HG02623 (cell line): ENCODE measurements around the gene RNF43.

Experiments
- ATAC-seq: cut with Tn5 transposase; IDR thresholded peaks from one replicate; pipeline ENCODE4 v1.9.1; 2021; ENCODE audit warnings: moderate library complexity; ENCODE audit not compliant: unreplicated experiment

Gene RNF43

DNA sequence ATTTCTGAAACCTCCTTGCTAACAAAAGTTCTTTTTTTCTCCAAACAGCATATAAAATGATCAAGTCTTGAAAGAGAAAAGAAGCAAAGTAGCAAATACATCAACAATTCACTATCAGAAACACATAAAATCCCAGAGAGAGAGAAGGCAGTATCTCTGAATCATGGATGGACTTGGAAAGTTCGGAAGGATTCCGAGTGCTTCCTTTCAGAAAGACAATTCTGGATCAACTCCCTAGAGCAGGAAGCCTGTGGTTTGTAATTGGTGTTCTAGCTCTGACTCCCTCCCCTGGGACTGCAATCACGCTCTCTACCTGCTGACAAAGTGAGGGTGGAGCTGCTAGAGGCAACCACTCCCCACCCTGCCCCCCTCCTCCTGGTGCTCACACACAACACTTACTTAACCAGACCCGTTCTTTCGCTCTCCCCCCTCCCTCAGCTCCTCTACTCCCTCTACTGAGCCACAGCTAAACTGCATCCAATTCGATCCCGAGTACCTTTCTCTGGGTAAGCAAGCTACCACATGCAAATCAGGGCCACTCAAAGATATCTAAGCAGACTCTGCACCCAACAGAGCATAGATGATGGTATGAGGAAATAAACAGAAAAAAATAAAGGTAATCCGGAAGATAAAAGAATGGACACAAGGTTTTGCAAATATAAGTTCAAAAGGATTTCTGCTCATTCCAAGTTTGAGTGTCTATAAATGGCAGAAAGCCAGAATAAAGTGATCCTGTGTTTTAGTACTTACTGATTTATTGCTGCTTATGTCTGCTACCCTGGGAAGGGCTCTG lies at the start of gene RNF43:
RNF43 (minus strand) TSS at position 235 of the 793 bp plus-strand sequence. CDS start 1,957 bp downstream, outside the sequence.
- ATAC-seq: peak; percentile 96

DNA sequence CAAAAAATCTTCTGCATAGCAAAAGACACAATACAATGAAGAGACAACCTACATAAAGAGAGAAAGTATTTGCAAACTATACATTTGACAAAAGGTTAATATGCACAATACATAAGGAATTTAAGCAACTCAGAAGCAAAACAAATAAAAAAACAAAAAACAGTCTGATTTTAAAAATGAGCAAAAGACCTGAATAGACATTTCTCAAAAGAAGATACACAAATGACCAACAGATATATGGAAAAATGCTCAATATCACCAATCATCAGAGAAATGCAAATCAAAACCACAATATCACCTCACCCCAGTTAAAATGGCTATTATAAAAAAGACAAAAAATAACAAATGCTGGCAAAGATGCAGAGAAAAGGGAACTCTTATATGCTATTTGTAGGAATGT lies 38.2 kb upstream of the RNF43 start:
- ATAC-seq: no peak

DNA sequence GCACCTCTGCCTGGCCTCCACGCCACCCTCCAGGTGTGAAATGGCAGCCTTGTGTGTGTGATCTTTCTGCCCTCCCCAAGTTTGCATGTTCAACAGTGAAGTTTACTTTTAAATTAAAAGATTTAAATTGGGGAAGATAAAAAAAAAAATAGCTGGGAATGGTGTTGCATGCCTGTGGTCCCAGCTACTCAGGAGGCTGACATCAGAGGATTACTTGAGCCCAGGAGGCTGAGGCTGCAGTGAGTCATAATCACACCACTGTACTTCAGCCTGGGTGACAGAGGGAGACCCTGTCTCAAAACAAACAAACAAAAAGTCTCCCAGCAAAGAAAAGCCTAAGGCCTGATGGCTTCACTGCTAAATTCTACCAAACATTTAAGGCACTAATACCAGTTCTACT lies 35.4 kb upstream of the RNF43 start:
- no peak for ATAC-seq

DNA sequence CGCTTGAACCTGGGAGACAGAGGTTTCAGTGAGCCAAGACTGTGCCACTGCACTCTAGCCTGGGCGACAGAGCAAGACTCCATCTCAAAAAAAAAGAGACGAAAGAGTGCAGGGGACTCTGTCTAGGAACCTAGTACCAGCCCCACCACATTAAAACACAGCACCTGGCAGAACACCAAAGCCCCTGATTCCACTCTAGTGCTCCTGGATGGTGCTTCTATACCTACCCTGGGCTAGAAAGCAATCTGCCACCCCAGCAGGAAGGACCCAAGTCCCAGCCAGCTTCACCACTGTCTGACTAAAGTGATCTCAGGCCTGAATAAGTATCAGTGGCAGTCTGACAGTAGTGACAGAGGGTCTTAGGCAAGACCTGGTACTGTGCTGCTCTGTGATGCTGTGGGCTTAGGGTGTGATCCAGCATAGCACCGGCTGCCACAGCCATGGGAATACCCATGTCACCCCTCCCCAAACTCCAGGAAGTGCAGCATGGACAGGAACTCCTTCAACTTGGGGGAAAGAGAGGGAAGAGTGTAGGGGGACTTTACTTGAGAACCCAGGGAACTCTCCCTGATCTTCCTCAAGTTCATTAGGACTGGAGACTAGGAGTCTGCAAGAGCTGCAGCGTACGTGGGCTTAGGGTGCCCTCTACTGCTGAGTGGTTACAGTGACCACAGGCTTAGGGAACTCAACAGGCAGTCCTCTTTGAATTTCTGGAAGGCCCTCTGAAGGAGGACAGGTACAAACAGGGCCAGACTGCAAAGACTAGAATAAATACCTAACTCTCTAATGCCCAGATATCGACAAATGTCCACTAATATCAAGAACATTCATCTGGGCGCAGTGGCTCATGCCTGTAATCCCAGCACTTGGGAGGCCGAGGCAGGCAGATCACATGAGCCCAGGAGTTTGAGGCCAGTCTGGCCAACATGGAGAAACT lies 30.0 kb upstream of the RNF43 start:
- ATAC-seq: no peak

DNA sequence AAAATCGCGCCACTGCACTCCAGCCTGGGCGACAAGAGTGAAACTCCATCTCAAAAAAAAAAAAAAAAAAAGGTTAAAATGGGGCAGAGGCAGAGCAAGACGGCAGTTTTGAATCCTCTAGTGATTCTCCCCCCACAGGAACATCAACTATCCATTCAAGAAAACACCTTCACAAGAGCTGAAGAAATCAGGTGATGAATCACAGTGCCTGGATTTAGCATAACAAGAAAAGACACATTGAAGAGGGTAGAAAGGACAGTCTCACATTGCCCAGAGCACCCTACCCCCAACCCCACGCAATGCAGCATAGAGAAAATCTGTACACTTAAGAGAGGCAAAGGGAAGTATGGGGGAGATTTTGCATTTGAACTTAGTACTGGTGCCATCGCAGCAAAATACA lies 28.8 kb upstream of the RNF43 start:
- no peak for ATAC-seq

DNA sequence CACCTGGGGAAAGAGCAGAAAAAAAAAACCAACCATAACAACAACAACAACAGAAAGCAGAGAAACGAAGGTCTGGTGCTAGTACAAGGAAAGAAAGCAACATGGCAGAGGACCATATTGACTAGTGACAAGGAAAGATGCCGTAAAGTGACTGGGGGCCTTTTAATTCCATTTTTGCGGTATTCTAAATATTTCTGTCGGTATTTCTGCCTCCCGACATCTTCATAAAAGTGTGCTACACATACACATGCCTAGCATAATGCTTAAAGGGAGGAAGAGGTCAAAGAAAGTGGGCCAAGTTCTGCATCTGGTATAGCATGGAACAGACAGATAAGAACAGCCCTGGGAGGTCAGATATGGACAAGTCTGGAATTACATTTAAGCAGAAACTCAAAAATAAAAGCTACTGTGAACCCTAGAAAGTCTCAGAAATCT lies 19.5 kb upstream of the RNF43 start:
- ATAC-seq: no peak

DNA sequence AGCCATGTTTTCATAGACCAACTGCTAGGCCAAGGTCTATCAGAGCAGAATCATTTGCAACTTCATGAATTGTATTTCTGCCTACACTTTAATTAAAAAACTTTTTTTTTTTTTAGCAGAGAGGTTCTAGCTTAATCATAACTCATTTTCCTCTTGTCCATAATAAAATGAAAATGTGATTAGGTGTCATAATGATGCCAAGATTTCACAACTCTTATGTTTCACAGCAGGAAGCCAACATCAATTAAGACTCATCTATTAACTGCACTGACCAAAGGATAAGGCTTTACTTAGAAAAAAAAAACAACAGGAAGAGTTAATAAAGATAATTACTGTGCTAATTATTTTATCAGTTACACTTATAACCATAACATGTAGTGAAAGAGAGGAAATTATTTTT lies 18.9 kb upstream of the RNF43 start:
- no peak for ATAC-seq

DNA sequence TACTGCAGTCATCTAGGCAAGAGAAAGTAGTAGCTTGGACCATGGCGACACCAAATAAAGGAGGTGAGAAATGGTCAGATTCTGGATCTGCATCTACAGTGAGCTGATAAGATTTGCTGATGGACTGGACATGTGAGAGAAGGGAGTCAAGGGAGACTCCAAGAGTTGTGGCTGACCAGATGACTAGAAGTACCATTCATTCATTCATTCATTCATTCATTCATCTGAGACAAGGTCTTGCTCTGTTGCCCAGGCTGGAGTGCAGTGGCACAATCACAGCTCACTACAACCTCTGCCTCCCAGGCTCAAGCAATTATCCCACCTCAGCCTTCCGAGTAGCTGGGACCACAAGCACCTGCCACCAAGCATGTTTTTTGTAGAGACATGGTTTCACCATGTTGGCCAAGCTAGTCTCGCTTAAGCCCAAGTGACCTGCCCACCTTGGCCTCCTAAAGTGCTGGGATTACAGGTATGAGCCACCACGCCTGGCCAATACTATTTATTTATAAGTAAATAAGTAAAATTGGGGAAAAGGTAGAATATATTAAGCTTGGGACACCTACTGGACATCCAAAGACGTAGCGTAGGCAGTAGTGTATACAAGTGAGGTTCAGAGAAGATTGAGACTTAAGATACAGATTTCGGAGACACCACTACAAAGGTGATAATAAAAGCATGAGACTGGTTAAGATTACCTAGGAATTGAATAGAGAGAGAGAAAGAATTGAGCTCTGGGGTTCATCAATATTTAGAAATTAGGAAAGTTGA lies 15.7 kb upstream of the RNF43 start:
- ATAC-seq: no peak

DNA sequence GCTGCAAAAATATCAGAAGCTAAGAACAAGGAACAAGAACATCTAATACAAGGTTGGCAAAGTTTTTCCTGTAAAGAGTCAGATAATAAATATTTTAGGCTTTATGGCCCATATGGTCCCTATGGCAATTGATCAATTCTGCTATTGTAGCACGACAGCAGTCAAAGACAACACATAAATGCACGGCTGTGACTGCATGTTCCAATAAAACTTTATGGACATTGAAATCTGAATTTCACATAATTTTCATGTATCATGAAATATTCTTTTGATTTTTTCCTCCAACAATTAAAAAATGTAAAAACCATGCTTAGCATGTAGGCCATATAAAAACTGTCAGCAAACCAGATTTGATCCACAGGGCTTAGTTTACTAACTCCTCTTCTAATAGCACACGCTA lies 10.5 kb upstream of the RNF43 start:
- ATAC-seq: no peak

DNA sequence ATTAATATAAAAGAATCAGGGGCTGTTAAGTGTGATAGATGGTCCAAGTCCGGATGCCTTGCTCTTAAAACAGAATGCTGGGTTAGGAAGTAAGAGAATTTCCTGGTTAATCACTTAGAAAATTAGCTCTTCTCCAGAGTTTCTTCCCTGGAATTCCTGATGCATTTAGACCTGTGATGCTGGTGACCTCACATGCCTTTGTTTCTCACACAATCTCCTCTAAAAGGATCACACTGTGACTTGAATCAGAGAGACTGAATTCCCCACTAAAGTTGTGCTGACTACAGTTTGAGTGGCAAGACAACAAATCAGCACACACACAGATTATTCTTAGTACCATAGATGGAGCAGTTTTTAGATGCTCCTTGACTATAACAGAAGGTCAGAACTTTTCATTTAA lies 4.4 kb upstream of the RNF43 start:
- ATAC-seq: no peak

DNA sequence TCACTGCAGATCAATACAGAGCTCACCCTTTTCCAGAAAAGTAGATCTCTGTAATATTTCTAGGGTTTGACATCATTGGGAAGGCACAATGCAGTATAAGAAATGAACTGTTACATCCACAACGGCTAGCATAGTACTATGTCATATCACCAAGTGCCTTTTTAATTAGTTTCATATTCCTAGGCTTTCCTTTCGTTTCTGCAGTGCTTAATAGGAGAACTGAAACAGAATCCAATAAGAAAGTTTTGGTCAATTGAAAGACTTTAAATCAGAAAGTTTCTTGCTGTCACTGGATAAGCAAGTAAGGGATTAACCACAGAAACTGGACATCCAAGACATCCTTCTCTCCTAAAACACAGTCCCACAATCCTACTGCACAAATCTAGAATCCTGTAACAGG lies 3.5 kb upstream of the RNF43 start:
- no peak for ATAC-seq

DNA sequence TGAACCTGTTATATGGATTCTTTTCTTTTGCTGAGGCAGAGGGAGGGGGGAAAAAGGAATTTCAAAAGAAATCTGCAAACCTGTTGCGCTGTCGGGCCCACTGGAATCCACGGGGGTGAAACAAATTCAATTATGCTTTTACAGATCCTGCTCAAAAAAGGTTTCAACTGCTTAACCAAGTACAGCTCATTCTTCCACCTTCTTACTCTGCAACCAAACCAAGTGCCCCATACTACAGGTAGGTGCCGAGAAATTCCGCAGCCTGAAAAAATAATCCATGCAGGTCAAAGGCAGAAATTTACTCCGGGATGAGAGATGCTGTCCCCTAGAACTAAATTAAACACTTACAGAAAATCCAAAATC lies 416 bp downstream of the RNF43 start:
- no peak for ATAC-seq

DNA sequence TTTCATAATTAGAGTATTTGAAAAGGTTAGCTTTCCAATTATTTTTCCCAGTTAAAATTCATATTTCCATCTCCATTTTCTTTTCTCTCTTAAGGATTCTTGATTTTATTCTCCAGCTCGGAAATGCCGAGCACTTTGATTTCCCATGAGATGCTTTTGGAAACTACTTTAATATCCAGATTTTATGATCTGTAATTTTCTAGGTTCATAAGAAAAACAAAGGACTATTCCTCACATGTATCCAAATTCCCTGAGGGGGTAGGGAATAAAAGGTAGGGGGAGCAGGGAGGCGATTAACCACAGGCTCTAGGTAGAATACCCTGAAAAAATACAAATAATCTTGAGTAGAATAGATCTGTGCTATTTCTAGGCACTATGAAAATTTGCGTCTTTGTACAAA lies 938 bp downstream of the RNF43 start:
- ATAC-seq: no peak

DNA sequence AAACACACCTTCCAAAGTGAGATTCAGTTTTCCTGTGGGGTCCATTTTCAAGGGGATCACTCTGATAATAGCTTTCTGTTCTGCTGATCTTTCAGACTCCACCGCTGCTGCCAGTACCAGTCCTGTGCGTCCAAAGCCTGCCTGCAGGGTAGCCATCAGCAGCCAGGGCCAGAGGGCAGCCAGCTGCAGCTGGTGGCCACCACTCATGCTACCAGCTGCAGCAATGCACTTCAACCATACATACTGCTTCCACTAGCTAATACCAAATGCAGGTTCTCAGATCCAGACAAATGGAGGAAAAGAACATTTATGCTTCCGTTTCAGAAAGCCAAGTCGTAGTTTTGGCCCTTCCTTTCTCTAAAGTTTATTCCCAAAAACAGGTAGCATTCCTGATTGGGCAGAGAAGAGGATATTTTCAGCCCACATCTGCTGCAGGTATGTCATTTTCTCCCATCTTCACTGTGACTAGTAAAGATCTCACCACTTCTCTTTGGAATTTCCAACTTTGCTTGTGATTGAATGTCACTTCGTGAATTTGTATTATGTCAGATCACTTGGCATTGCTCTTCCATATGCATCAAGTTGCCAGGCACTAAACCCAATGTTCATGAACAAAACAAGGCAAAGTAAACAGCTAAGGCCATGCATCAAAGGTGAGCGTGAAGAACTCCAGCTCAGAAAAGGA lies 1.8 kb downstream of the RNF43 start:
- ATAC-seq: no peak

DNA sequence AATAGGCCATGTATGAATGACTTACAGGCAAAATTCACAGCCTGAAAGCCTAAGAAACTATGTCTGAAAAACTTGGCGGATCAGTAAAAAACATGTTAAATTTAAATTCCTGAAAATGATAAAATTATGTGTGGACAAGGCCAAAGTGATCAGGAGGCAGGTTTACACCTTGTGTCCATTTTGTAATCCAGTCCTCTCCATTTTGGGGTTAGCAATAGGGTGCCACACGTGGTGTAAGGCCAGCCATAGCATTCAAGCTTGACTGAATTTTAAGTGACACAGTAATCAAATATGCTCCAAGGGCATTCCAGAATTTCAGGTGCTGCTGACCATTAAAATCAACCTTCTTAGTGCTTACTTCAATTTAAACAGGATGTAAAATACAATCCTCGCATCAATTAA lies 2.7 kb downstream of the RNF43 start:
- no peak for ATAC-seq

DNA sequence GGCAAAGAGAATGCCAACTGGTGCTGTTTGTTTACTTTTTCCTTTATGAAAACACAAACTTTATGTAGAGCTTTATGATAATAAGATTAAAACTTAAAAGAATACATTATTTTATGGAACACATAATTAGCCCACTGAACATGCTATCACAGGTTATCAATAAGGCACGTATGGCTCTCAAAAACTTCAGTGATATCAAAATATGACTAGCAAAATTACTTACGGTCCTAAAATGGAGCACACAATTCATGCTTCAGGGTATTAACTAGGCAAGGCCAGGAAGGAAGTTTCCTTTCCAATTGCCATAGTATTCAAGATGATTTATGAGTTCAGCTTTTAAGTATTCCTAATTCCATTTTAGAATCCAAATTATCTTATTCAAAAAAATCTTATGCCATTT lies 3.6 kb downstream of the RNF43 start:
- no peak for ATAC-seq

DNA sequence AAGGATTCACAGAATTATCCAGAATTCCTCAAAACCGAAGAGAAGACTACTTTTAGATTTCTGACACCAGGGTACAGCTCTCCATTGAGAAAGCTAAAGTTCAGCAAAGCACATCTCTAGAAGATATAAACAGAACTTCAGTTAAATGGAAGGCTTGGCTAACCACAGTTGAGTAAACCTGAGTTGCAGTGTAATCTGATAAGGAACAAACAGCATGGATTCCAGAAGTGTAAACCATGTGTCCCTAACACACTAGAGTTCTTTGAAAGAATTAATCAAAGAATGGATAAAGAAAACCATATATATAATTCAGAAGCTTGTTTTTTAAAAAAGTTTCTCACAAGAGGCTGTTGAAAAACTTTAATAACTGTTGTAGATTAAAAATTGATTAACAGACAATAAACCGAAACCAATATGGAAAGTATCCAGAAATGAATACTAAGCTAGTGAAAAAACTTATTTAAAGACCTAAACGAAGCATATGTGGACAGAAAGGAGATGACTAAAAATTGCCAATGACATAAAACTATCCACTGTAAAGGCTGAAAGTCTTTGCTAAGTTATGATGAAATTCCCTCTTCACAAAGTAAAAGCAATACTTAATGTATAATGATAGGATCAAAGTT lies 4.3 kb downstream of the RNF43 start:
- ATAC-seq: no peak

DNA sequence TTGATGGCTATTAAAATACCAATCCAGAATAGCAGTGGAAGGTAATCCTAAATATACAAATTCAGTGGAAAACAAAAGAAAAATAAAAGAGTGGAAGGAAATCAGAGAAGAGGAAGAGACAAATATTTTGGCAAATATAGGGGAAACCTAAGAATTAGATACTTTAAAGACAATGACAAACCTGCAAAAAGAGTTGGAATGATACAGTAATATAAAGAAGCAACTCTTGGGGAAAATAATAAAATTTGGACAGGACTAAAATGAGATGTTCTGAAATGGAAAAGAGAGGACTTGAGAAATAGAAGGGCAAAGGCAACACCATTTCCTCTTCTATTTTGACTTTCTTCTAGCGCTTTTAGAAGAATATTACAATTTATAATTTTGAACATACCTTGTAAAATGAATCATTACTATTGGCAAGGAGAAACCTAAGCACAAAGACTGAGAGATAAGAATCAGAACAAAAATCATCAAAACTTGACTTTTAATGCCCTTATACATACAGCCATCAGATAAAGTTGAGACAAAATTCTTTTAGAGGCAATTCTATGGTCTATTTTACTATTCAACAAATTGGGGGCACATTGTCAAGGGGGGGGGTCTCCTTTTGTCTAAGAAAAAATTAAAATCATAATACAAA lies 5.2 kb downstream of the RNF43 start:
- ATAC-seq: no peak

DNA sequence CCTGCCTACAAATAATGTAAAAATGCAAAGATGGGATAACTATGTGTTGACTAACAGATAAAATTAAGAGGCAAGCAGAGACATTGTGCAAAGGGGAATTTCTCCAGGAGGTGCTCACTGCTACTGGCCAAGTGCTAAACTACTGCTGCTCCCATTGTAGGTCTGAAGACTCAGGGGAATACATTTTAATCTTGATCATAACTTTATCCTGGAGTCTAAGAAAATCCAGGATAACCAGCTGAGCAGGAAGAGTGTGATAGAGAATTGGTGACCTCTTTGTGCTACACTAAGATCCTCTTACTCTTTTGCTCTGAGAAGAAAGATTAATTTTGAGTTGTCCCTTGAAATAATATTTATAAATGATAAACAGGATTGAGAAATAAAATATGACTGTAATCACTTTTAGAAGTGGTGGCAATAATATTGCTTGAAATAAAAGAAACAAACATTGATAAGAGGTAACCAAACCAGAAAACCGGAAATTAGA lies 5.9 kb downstream of the RNF43 start:
- ATAC-seq: no peak
